Activated naive CD4-positive, alpha-beta T cell treated with Interleukin-2 at 50 U/mL for 16 hours (primary cell): ENCODE data around the gene HSD11B1.
A peak's percentile ranks its signal among the peaks of the same experiment; 100 is the strongest.

Source experiments
- DNase-seq: peaks from one replicate; pipeline ENCODE4 v3.0.0-alpha.2; 2020

Gene HSD11B1

DNA sequence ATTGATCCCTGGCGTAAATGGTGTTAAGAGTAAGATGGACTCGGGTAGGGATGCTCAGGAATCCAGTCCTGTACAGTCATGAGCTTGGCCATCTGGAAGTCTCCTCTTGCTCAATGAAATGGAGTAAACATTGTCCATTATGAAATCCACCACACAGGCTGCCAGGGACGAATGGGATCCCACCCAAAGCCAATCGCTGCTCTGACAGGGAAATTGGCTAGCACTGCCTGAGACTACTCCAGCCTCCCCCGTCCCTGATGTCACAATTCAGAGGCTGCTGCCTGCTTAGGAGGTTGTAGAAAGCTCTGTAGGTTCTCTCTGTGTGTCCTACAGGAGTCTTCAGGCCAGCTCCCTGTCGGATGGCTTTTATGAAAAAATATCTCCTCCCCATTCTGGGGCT lies at the start of gene HSD11B1:
TSS of gene HSD11B1 (plus strand) at position 263 of the 400 bp plus-strand sequence. CDS start at position 360, 97 bp downstream.
- no peak for DNase-seq

DNA sequence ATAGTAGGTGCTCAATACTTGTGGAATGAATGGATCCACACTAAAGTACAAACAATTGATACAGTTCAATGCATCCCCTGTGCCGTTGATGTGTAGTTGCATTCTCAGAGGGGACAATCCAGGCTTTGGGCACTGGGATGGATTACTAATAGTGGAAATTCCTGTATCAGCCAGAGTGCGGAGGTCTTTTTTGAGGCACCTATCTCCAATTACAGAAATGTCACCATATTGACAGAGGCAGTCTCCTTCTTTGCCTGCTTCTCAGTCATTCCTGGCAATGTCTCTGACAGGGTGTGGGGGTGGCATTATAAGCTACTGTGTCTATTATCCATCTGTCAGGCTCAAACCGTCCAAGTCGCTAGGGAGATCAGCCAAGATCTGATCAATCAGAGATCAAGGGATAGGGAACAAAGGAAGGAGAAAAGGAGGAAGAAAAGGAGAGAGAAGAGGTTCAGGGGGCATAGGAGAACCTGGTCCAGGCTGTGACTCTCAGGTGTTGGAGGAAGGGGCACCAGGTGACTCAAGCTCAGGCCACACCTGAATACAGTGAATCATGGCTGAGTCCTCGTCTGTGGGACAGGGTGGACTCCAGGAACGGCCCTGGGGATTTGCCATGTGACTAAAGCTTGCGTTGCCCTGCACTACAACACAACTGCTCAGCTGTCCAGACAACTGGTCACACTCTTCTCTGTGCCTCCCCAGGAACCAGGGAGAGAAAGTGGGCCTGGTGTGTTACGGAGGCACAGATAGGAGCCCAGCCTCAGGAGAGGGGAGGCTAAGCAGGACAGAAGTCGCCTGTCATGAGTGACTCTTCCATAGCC lies 49.0 kb upstream of the HSD11B1 start:
- DNase-seq = no peak

DNA sequence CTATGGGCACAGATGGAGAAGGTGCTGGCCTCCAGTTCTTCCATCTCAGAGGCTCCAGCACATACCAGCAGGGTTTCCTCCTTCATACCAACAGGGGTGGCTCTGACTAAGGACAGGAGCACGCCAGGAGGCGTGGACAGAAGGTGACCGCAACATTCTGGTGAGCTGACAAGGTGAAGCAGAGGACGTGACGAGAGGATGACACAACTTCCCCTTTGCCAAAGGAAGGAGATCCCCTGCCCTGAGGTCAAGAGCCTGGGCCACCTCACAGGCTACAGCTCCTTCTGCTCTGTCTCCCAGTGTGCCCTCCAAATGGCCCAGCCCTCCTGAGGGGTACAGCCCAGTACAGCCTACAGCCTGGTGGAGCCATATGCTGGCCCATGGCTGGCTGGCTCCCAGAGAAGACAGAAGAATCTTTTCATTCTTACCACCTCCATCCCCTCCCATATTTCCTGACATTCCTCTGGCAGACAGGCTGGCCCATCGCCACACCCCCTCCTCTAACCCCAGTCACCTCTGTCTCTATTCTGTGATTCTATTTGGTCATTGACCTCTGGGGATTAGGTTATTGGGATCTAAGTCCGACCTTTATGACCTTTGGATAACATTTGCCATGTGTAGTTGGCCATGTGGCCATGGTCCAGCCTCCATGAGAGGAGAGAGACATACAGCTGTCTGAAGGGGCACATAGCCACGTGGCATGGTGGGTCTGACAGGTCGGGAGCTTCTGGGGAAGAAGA lies 47.3 kb upstream of the HSD11B1 start:
- DNase-seq = no peak

DNA sequence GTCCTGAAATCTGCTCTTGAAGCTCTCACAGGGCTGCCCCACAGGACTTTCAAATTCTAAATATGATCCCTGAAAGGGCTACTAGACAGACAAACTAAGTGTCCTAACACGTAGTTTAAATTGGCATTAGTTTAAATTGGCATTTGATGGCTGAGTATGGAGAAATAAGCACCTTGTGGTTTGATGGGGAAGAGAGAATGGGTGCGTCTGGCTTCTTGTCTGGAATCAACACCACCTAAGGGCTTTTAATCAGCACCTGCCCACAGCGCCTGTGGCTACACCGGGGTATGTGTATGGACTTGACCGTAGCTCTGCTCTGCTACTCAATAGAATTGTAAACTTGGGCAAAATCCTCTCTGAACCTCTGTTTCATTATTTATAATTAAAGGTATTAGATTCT lies 46.7 kb upstream of the HSD11B1 start:
- DNase-seq = no peak

DNA sequence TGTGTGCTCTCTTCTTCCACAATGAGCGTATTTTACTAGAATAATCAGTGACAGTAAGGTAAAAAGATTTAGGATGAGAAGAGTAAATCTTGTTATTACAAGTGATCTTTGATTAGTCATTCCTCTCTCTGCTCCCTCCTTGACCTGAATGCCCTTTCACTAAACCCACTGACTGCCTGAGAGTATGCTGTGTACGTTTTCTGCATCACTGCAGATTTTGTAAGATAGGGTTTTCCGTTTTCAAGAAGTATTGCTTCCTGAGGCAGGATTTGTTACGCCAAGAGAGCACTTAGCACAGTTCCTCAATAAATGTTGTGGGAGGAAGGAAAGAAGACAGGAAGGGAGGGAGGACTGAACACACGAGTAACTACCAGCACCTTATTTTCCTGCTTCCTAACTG lies 44.7 kb upstream of the HSD11B1 start:
- DNase-seq = no peak

DNA sequence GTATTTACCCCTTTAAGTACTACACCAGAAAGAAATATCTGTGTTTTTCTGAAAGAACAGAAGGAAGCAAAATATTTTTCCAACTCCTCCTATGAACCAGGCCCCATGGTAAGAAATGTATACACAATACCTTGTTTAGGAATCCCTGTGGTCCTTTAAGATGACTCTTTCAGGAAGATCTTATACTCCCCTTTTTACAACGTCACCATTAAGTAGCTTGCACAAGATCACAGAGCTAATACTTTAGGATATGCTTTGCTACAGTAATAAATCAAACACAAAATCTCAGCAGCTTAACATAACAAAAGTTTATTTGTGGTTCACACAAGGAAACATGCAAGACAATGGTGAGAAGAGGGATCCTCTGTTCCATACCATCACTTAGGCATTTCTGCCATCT lies 43.6 kb upstream of the HSD11B1 start:
- no peak for DNase-seq

DNA sequence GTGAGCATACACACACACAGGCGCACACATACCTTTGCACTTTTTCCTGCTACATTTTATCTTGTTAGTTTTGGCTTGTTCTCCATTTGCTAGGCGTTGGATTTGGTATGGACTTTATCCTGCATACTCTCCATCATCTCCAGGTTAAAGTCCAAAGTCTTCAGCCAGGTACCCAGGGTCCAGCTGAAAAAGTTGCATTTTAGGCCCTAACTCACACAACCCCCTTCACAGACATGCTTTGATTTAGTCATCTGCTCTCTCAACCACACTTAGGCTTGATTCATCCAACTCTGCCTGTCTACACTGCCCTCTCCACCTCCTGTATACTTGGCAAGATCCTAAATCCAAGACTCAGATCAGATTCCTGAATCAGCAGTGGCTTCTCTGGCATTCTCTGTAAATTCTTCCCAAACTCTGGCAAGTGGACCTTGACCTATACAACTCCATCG lies 41.7 kb upstream of the HSD11B1 start:
- DNase-seq = no peak

GRCh38 chr1:209667103-209667502 lies 37.5 kb upstream of the HSD11B1 start:
- no peak for DNase-seq

DNA sequence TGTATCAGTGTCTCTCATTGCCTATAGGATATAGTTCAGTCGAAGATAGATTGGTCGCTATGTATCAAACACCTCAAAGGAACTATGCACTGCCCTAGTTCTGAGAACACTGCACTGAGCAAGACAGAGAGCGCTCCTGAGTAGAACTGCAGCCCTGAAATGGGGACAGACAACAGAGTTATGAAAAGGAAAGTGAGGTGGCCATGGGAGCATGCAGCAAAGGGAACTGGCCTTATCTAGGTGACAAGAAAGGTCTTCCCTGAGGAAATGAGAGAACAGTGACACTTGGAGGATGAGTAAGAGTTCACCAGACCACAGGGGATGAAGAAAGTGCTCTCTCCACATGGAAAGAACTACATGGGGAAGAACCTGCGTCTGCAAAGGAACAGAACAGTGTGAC lies 36.9 kb upstream of the HSD11B1 start:
- DNase-seq = no peak

DNA sequence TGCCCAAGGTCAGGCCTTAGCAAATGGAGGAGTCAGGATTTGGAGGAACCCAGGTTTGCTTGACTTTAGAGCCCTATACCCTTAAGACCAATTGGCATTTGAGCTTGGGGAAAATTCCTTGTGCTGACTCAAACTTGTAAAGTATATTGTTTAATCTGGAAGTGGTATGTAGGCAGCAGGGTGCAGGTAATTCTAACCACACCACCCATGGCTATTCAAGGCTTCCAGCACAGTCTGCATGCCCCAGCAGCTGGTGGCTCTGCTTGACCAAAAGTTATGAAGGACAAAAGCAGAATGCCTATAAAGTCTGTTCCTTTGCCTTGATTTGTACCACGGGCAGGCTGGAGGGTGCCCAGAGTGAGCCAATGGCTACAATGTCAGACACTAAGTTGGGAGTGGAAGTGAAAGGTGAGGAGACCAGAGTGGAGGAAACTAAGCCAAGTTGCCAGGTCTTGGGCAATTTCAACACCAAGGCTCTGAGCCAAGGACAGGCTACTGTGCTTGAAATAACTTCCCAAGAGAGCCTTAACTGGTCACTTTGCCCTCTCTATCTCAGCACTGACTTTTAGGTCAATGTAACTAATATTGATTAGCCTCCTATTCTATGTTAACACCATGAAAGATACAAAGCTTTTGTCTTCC lies 34.1 kb upstream of the HSD11B1 start:
- DNase-seq = no peak

GRCh38 chr1:209672705-209673630 lies 31.7 kb upstream of the HSD11B1 start:
- peak; percentile 32 for DNase-seq

GRCh38 chr1:209673631-209674417 lies 30.8 kb upstream of the HSD11B1 start:
- DNase-seq = no peak

DNA sequence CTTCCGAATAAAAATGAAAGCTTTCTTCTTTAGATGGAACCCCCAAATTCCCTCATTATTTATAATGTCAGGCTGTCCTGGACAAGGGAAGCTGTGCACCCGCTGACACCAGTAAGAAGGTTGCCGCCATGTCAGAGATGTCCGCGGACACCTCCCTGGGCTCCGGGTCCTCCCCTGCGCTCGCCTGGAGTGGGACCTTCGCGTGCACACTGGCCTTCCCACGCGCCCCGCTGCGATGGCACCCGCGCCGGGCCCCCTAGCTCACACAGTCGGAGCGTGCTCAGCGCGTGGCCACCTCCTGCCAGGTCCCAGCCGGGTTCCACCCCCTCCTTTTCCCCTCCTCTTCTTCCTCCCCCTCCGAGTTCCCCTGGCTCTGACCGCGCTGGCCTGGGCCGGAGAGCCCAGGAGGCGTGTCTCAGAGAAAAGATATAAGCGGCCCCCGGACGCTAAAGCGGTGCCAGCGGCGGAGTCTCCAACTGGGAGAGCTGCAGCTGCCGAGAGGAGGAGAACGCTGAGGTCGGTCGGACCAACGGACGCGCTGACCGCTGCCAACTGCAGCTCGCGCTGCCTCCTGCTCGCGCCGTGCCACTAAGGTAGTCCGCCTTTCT lies 29.6 kb upstream of the HSD11B1 start, which contains the start of gene G0S2:
TSS of gene G0S2 (plus strand) at position 456 of the 608 bp plus-strand sequence. CDS start 273 bp downstream, outside the sequence.
- DNase-seq = peak; percentile 59

- no peak for DNase-seq
These were observed 29.0 kb upstream of the HSD11B1 start for GRCh38 chr1:209675565-209676154.

DNA sequence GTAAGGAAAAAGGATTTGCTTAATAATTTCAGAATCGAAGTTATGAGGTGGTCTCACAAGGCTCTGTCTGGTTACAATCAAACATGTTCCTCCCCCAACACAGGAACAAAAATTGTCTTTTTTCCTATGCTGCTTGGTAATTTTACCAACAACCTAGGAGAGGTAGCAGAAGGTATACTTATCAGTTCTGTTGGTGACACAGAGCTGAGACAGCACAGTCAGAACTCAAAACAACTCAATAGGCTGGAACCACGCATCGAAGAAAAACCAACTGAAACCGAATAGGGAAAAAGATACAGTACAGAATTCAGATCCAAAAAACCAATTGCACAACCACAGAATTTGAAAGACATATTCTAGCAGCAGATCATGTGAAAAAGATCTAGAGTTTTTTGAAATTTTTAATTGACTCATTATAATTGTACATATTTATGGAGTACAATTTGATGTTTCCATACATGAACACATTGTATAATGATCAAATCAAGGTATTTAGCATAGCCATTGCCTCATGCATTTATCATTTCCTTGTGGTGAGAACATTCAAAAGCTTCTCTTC lies 25.6 kb upstream of the HSD11B1 start:
- DNase-seq = no peak

DNA sequence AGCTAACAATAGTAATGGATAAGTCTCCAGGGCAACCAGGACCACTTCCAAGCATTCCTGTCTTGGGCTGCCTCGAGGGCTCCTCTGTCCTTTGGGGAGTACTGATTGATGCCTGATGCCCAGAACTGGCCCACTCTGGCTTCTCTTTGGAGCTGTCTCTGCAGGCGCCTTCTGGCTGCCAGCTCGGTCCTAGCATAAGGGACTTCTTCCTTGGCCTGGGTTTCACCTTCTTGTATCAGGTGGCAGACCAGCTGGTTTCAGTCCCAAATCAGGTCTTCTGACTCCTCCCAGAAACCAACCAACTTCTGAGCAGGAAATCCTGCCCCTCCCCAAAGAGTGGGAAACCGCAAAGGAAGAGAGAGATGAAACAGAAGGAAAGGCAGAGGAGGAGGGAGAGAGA lies 18.8 kb upstream of the HSD11B1 start:
- DNase-seq = peak; percentile 21

DNA sequence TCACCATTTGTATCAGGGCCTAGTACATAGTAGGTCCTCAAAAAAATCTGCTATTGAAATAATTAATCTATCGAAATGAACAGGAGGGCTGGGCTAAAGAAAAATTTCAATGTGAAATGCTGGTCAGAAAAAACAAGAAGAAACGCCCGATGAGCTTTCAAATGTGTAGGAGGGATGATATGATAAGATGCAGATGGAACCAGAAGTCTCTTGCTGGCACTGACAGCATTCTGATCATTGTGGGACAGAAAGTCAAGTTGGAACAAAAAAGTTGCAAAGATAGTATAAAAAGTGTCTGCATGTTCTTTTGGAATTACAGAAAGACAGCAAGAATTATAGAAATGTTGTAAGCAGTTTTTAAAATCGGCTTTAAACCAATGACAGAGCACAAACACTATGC lies 18.3 kb upstream of the HSD11B1 start:
- no peak for DNase-seq

DNA sequence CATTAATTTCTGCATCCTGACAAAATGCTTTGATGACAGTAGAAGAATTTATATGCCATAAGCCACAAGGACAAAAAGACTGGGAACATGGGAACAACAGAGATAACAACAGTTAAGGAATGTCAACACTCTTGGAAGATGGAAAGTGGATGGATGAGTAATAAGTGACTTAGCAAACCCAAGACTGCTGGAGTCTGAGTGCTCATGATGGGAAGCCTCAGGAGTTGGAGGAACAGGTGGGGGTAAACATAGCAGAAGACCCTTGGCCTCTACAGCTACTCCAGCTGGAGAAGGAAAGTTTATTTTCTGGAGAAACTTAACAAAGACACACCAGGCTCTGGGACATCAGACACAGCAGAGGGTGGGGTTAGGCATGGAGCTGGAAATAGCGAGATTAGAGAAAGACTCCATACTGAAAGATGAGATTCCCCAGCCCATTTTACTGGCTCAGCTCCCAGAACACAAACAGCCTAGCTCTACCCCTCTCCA lies 15.9 kb upstream of the HSD11B1 start:
- DNase-seq = no peak

- no peak for DNase-seq
These were observed 15.2 kb upstream of the HSD11B1 start for GRCh38 chr1:209689477-209689876.

DNA sequence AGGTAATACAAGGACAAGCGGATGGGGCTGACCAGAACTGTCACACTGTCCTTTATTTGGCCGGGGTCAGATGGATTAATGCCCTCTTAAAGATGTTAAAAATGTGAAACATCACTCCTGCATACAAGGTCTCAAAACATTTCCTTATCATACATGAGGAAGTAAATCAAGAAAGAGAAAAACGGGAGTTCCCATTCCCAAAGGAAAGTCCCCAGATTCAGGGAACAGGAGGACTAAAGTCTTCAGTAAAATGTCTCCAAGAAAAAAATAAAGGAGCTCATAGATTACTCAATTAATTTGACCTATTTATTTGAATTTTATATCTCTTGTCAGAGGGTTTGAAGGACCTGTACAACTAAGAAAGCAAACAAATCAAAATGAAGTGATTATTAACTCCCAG lies 13.4 kb upstream of the HSD11B1 start:
- DNase-seq = no peak
